ENCODE data around the gene POLR1C.
"Not testable (repeated sequence)": the region's sequence is repeated elsewhere in the genome, so short reads cannot be mapped to it uniquely, and the experiment has no call there.

Gene POLR1C

GRCh38 chr6:43493230-43493629, 23.7 kb upstream of the POLR1C start:
- DNase-seq, result no peak

- DNase-seq, result no peak
Observed at GRCh38 chr6:43493833-43494232, 23.1 kb upstream of the POLR1C start.

GRCh38 chr6:43494321-43494720, 22.6 kb upstream of the POLR1C start:
- DNase-seq, result no peak

GRCh38 chr6:43494766-43495165, 22.1 kb upstream of the POLR1C start:
- no peak for DNase-seq

GRCh38 chr6:43495409-43495941, 21.4 kb upstream of the POLR1C start:
- no peak for DNase-seq

- DNase-seq, result no peak
Observed at GRCh38 chr6:43496370-43497128, 20.3 kb upstream of the POLR1C start.

- no peak for DNase-seq
Observed at GRCh38 chr6:43497129-43497396, 19.8 kb upstream of the POLR1C start.

GRCh38 chr6:43497689-43498088, 19.2 kb upstream of the POLR1C start:
- DNase-seq, result no peak

- not testable (repeated sequence) for DNase-seq
Observed at GRCh38 chr6:43498291-43498690, 18.6 kb upstream of the POLR1C start.

- peak; percentile 31 to 77 for DNase-seq
Observed at GRCh38 chr6:43499028-43499815, 17.7 kb upstream of the POLR1C start.

- DNase-seq, result no peak
Observed at GRCh38 chr6:43500921-43501320, 16.0 kb upstream of the POLR1C start.

GRCh38 chr6:43502666-43503065, 14.2 kb upstream of the POLR1C start:
- no peak for DNase-seq

- no peak for DNase-seq
Observed at GRCh38 chr6:43503443-43503842, 13.4 kb upstream of the POLR1C start.

- DNase-seq, result no peak
Observed at GRCh38 chr6:43504756-43505593, 11.9 kb upstream of the POLR1C start.

GRCh38 chr6:43505718-43506117, 11.2 kb upstream of the POLR1C start:
- no peak for DNase-seq

GRCh38 chr6:43506171-43506570, 10.7 kb upstream of the POLR1C start:
- no peak for DNase-seq

GRCh38 chr6:43506667-43507471, 10.0 kb upstream of the POLR1C start:
- DNase-seq, result peak; percentile 71 to 73

GRCh38 chr6:43508481-43509141, 8.3 kb upstream of the POLR1C start:
- no peak for DNase-seq

GRCh38 chr6:43509142-43509983, 7.5 kb upstream of the POLR1C start:
- no peak for DNase-seq

GRCh38 chr6:43509984-43510826, 6.7 kb upstream of the POLR1C start, which contains the start of gene LRRC73:
Gene LRRC73 (minus strand): TSS chr6:43510346. CDS start chr6:43509785, 561 bp downstream.
- peak; percentile 63 to 65 for DNase-seq

Measured in NCI-H2081 (cell line).